Type B pancreatic cell (in vitro differentiated cells): ENCODE results near the gene SPRYD3. TPM values are rescaled to one million over a fixed set of nuclear protein-coding genes. Genes with fewer than 3 reads are reported as not detected.

Experiments
- DNase-seq: peaks from one replicate; pipeline ENCODE4 v3.0.0; 2021; ENCODE audit warnings: mixed read lengths; ENCODE audit not compliant: unreplicated experiment; ENCODE audit errors: extremely low spot score
- H3K27ac Mint-ChIP-seq: 2 replicates; pipeline ENCODE4 v1.8.0; 2021; ENCODE audit warnings: mild to moderate bottlenecking, mixed read lengths
- H3K27me3 Mint-ChIP-seq: 2 replicates; pipeline ENCODE4 v1.8.0; 2021; ENCODE audit warnings: mixed read lengths
- H3K36me3 Mint-ChIP-seq: 2 replicates; pipeline ENCODE4 v1.8.0; 2021; ENCODE audit warnings: mixed read lengths
- H3K4me1 Mint-ChIP-seq: one replicate; pipeline ENCODE4 v1.8.0; 2021; ENCODE audit warnings: mixed read lengths; ENCODE audit not compliant: unreplicated experiment
- H3K4me3 Mint-ChIP-seq: 2 replicates; pipeline ENCODE4 v1.8.0; 2021; ENCODE audit warnings: mild to moderate bottlenecking, mixed read lengths
- H3K9me3 Mint-ChIP-seq: 2 replicates; pipeline ENCODE4 v1.8.0; 2021; ENCODE audit warnings: mixed read lengths
- total RNA-seq: library from RNA; stranded (reverse); gene quantifications from 2 replicates; pipeline ENCODE4 v1.2.1, GENCODE V29; 2021; ENCODE audit warnings: low replicate concordance
- TF ChIP-seq, protein P1 (sequence below): fragments of 200-600 bp; sonication (generic); conservative IDR thresholded peaks from 2 replicates; pipeline ENCODE4 v1.5.0; 2021; ENCODE audit warnings: antibody characterized with exemption, mild to moderate bottlenecking

SPRYD3 gene
- total RNA-seq, 1 donor from 2014 or later, result 22.1 TPM

DNA sequence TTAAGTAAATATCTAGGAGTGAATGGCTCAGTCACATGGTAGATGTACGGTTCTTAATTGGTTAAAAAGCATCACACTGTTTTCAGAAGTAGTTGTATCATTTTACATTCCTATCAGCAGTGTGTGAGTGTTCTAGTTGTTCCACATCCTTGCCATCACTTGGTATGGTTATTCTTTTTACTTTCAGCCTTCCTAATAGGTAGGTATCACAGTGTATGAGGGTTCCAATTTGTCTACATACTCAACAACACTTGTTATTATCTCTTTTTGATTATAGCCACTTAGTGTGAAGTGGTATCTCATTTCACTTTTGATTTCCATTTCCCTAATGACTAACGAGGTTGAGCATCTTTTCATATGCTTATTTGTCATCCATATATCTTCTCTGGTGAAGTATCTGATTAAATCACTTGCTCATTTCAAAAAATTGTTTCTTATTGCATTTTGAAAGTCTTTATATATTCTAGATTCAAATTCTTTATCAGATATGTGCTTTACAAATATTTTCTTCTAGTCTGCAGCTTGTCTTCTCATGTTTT lies 3.5 kb upstream of the SPRYD3 start:
- H3K27me3 Mint-ChIP-seq, result no peaks in the 10 kb centered on the region
- H3K4me3 Mint-ChIP-seq, result no peak overlapping the region
- TF ChIP-seq, protein P1, sequence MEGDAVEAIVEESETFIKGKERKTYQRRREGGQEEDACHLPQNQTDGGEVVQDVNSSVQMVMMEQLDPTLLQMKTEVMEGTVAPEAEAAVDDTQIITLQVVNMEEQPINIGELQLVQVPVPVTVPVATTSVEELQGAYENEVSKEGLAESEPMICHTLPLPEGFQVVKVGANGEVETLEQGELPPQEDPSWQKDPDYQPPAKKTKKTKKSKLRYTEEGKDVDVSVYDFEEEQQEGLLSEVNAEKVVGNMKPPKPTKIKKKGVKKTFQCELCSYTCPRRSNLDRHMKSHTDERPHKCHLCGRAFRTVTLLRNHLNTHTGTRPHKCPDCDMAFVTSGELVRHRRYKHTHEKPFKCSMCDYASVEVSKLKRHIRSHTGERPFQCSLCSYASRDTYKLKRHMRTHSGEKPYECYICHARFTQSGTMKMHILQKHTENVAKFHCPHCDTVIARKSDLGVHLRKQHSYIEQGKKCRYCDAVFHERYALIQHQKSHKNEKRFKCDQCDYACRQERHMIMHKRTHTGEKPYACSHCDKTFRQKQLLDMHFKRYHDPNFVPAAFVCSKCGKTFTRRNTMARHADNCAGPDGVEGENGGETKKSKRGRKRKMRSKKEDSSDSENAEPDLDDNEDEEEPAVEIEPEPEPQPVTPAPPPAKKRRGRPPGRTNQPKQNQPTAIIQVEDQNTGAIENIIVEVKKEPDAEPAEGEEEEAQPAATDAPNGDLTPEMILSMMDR, result no peak
- no peaks in the 10 kb centered on the region for H3K36me3 Mint-ChIP-seq
- H3K9me3 Mint-ChIP-seq, result no peaks in the 10 kb centered on the region
- H3K4me1 Mint-ChIP-seq, result peaks cover 15% of the 10 kb centered on the region
- no peak overlapping the region for H3K27ac Mint-ChIP-seq
- DNase-seq, result no peak

DNA sequence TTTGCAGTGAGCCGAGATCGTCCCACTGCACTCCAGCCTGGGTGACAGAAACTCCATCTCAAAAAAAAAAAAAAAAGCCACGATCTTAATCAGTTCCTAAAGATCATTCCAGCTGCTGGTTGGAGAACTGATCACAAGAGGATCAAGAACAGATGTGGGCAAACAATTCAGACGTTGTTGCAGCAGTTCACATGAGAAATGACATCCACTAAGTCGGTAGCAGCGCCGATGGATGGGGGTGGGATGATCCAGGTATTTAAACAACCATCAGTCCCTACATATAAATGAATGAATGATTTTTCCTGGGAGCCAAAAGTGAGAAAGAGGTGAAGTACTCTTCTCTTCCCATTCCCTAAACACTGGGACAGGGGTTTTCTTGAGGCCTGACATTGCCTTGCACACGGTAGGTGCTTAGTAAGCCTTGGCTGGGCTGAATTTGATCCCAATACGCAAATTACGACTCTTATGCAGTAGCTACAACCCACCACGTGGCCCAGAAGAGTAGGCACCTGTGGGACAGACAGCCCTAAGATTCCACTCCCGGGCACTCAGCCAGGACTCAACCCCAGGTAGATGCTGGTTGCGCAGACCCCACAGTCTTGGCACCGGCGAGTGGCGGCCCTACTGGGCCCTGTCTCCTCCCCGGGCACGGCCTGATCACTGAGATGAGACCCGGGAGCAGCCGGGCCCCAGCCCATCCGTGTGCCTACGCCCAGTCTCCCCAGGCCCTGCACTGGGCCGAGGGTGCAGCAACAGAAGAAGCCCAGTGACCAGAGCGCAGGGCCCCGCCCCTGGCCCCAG lies 565 bp downstream of the SPRYD3 start:
- Mint-ChIP-seq H3K4me1 (peaks cover 35% of the 10 kb centered on the region), H3K36me3 (peaks cover 24% of the 10 kb centered on the region), H3K27me3 (no peaks in the 10 kb centered on the region), H3K4me3 (peak overlapping the region; percentile 92), H3K27ac (peak overlapping the region; percentile 90), H3K9me3 (no peaks in the 10 kb centered on the region)
- DNase-seq, result no peak
- TF ChIP-seq, protein P1, result peak; percentile 51

DNA sequence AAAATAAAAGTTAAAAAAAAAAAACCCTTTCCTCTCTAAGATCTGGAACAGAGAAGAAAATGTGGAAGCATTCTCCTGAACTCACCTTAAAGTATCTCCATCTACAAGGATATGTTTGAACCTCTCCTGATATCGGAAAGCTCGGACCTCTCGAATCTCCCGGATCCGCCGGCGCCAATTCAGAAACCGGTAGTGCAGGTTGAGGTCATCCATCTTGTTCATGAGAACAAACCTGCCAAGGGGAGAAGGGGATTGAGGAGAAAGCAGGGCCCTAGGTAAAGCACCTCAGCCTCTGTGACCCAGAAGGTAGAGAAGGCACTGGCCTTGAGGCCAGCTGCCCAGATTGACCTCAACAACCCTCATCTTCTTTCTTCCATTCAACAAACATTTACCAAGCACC lies 2.2 kb downstream of the SPRYD3 start:
- H3K4me1 Mint-ChIP-seq, result peaks cover 45% of the 10 kb centered on the region
- no peaks in the 10 kb centered on the region for H3K27me3 Mint-ChIP-seq
- peak overlapping the region; percentile 92 for H3K4me3 Mint-ChIP-seq
- DNase-seq, result no peak
- H3K9me3 Mint-ChIP-seq, result no peaks in the 10 kb centered on the region
- TF ChIP-seq, protein P1, result no peak
- H3K36me3 Mint-ChIP-seq, result peaks cover 29% of the 10 kb centered on the region
- H3K27ac Mint-ChIP-seq, result peak overlapping the region; percentile 89

DNA sequence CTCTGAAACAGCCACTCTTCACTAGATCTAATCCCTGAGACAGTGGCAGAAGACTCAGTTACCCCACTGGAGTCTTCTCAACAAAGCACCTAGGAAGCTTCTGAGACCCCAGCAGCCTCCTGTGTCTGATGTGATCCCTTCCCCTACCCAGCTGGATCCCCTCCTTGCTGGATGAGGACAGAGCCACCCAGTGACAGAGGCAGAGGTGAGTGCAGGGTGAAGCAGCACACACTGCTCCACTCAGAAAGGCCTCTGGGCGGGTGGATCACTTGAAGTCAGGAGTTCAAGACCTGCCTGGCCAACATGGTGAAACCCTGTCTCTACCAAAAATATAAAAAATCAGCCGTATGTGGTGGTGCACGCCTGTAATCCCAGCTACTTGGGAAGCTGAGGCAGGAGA lies 2.7 kb downstream of the SPRYD3 start:
- Mint-ChIP-seq H3K9me3 (no peaks in the 10 kb centered on the region), H3K4me1 (peaks cover 49% of the 10 kb centered on the region), H3K4me3 (peak overlapping the region; percentile 92), H3K27ac (peak overlapping the region; percentile 89), H3K27me3 (no peaks in the 10 kb centered on the region), H3K36me3 (peaks cover 29% of the 10 kb centered on the region)
- TF ChIP-seq, protein P1, result no peak
- no peak for DNase-seq

DNA sequence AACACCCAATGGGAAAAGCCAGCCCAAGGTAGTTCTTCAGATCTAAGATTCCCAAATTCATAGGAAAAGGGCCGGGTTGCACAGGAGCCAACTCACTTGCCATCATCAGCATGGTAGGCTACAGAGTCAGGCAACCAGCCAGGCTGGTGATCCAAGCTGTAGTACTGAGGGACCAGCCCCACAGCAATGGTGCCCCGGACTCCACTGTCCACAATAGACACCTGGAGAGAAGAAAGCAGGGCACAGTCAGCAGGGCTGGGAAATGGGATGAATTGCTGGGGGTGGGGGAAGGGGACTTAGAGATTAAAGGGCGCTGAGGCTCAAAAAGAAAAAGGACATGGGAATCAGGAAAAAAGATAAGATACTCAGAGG lies 4.2 kb downstream of the SPRYD3 start:
- no peaks in the 10 kb centered on the region for H3K9me3 Mint-ChIP-seq
- TF ChIP-seq, protein P1, result no peak
- H3K27me3 Mint-ChIP-seq, result no peaks in the 10 kb centered on the region
- H3K4me3 Mint-ChIP-seq, result no peak overlapping the region
- H3K4me1 Mint-ChIP-seq, result peaks cover 56% of the 10 kb centered on the region
- no peak for DNase-seq
- peaks cover 37% of the 10 kb centered on the region for H3K36me3 Mint-ChIP-seq
- peak overlapping the region; percentile 61 for H3K27ac Mint-ChIP-seq
